K562 (cell line): ENCODE results near the gene SULT1A2. TPM values are rescaled to one million over a fixed set of nuclear protein-coding genes. Genes with fewer than 3 reads are reported as not detected.
A peak's percentile ranks its signal among the peaks of the same experiment; 100 is the strongest.
"Not testable (repeated sequence)": the region's sequence is repeated elsewhere in the genome, so short reads cannot be mapped to it uniquely, and the experiment has no call there.

Experiments
- ATAC-seq: fragments of 200-7000 bp; cut with Tn5 transposase; 3 replicates; pipeline ENCODE4 v1.9.1; 2020; ENCODE audit warnings: moderate library complexity
- BruUV-seq: library from RNA; stranded (reverse); fragments of 400-500 nt; replicated peaks from 2 replicates; lab custom pipeline; 2021; lab: Mats Ljungman, UMichigan
- CTCF ChIA-PET: fragments of 300-600 bp; formaldehyde crosslinking; extraction: SDS; loops from one replicate; lab custom pipeline; 2021; ENCODE audit warnings: low intra/inter-chr PET ratio; lab: Yijun Ruan, JAX
- POLR2A ChIA-PET: fragments of 300-600, 350-650 bp; sonication (Branson Sonifier 250); formaldehyde crosslinking; extraction: SDS; loops from one replicate; lab custom pipeline; 2021; ENCODE audit warnings: antibody characterized with exemption, inconsistent platforms; lab: Yijun Ruan, JAX
- DNase-seq, 4 experiments: peaks; one replicate each; pipeline versions ENCODE4 v3.0.0 to v3.0.0-alpha.2; 2011 to 2018; ENCODE audit warnings: low spot score in 3 of 4, mixed read lengths in 3 of 4; ENCODE audit errors: extremely low read depth in 1 of 4
- FAIRE-seq: peaks from 2 replicates; lab custom pipeline; 2011; peaks lifted over from hg19 to GRCh38; lab: Jason Lieb, UNC
- H2AFZ ChIP-seq: 2 replicates; pipeline ENCODE4 v1.6.0; 2011; ENCODE audit warnings: low read depth, low read length, control low read depth, inconsistent platforms
- H3K27ac ChIP-seq: fragments of 200-600 bp; 3 replicates; pipeline ENCODE4 v1.8.0; 2011; ENCODE audit warnings: low read depth, mild to moderate bottlenecking, control low read depth, inconsistent platforms, low read length, moderate library complexity, mixed read lengths; ENCODE audit errors: extremely low read depth
- H3K27me3 ChIP-seq, 2 experiments: fragments of 300-600 bp in 1 of 2; 2 replicates in 1 of 2; 3 replicates in 1 of 2; pipeline versions ENCODE4 v1.6.0 to v1.8.0; 2011; ENCODE audit warnings: inconsistent platforms in 2 of 2, low read length in 2 of 2, mild to moderate bottlenecking in 1 of 2, mixed read lengths in 1 of 2, moderate library complexity in 1 of 2; ENCODE audit not compliant: control insufficient read depth in 2 of 2, insufficient read depth in 2 of 2
- H3K36me3 ChIP-seq: fragments of 300-600 bp; 3 replicates; pipeline ENCODE4 v1.8.0; 2011; ENCODE audit warnings: mild to moderate bottlenecking, low read length, inconsistent platforms; ENCODE audit not compliant: control insufficient read depth, insufficient read depth
- H3K4me1 ChIP-seq, 2 experiments: fragments of 200-600 bp in 1 of 2; replicated peaks in 1 of 2; 2 replicates in 1 of 2; 3 replicates in 1 of 2; pipeline versions ENCODE4 v1.5.1 to v1.8.0; 2011; ENCODE audit warnings: inconsistent platforms in 2 of 2, low read length in 2 of 2, mild to moderate bottlenecking in 1 of 2, mixed read lengths in 1 of 2, moderate library complexity in 1 of 2; ENCODE audit not compliant: control insufficient read depth in 2 of 2, insufficient read depth in 2 of 2
- H3K4me2 ChIP-seq: 2 replicates; pipeline ENCODE4 v1.6.1; 2011; ENCODE audit warnings: low read length, control low read depth, inconsistent platforms, mixed read lengths; ENCODE audit not compliant: insufficient read depth
- H3K4me3 ChIP-seq: fragments of 200-600 bp; sonication (generic), shearing (Covaris generic); 2 replicates; pipeline ENCODE4 v1.5.1; 2016; ENCODE audit warnings: control low read depth, inconsistent platforms
- H3K79me2 ChIP-seq: fragments of 200-600 bp; 3 replicates; pipeline ENCODE4 v1.8.0; 2011; ENCODE audit warnings: low read length, inconsistent platforms; ENCODE audit not compliant: control insufficient read depth, insufficient read depth
- H3K9ac ChIP-seq, 2 experiments: 2 replicates each; pipeline versions ENCODE4 v1.6.0 to v1.6.1; 2011; ENCODE audit warnings: low read depth in 2 of 2, low read length in 2 of 2, control low read depth in 1 of 2, inconsistent platforms in 1 of 2, mild to moderate bottlenecking in 1 of 2, mixed read lengths in 1 of 2; ENCODE audit not compliant: insufficient read depth in 1 of 2
- H3K9me1 ChIP-seq: one replicate; pipeline ENCODE4 v1.6.0; 2011; ENCODE audit warnings: inconsistent platforms, mild to moderate bottlenecking, low read length, moderate library complexity; ENCODE audit not compliant: control insufficient read depth, insufficient read depth
- H3K9me3 ChIP-seq: replicated peaks from 2 replicates; pipeline ENCODE4 v1.5.1; 2011; ENCODE audit warnings: low read depth, low read length, inconsistent platforms; ENCODE audit not compliant: control insufficient read depth, insufficient read depth
- H4K20me1 ChIP-seq: replicated peaks from 2 replicates; pipeline ENCODE4 v1.6.1; 2011; ENCODE audit warnings: low read length, inconsistent platforms, mixed read lengths; ENCODE audit not compliant: control insufficient read depth, insufficient read depth
- CEBPB ChIP-seq: fragments of 450-650 bp; IDR thresholded peaks from 2 replicates; pipeline ENCODE4 v1.6.1; 2016; ENCODE audit warnings: missing genetic modification characterization, missing compliant biosample characterization
- ELF4 ChIP-seq: fragments of 450-650 bp; formaldehyde crosslinking; IDR thresholded peaks from 2 replicates; pipeline ENCODE4 v1.4.0; 2022; ENCODE audit warnings: missing genetic modification characterization
- MAFF ChIP-seq: IDR thresholded peaks from 2 replicates; pipeline ENCODE4 v1.6.1; 2012; ENCODE audit warnings: low read length, improper control_type of control experiment
- MAFK ChIP-seq: IDR thresholded peaks from 2 replicates; pipeline ENCODE4 v1.6.1; 2011; ENCODE audit warnings: low read length, improper control_type of control experiment
- NFE2 ChIP-seq: IDR thresholded peaks from 2 replicates; pipeline ENCODE4 v1.6.1; 2014; ENCODE audit warnings: antibody characterized with exemption, low read depth
- SOX6 ChIP-seq: fragments of 450-650 bp; IDR thresholded peaks from 2 replicates; pipeline ENCODE4 v1.6.1; 2014; ENCODE audit warnings: mild to moderate bottlenecking
- TEAD2 ChIP-seq: fragments of 450-650 bp; IDR thresholded peaks from 2 replicates; pipeline ENCODE4 v1.6.1; 2016; ENCODE audit warnings: missing genetic modification characterization, control low read depth, missing compliant biosample characterization
- ZNF561 ChIP-seq: fragments of 450-650 bp; formaldehyde crosslinking; conservative IDR thresholded peaks from 2 replicates; pipeline ENCODE4 v1.4.0; 2020; ENCODE audit warnings: mild to moderate bottlenecking, moderate library complexity
- WGBS: fragments of 100-300 bp; shearing (Covaris generic); methylation state at CpG from one replicate; pipeline ENCODE4 v1.1.6; 2016; ENCODE audit warnings: low coverage, mixed read lengths; ENCODE audit not compliant: insufficient coverage; ENCODE audit errors: missing lambda C conversion rate; 5-methylcytosine and 5-hydroxymethylcytosine counted together
- in situ Hi-C: fragments of 300-500 bp; cut with MboI; formaldehyde crosslinking; loops from 4 replicates; pipeline ENCODE4 v1.15.0; 2018; ENCODE audit warnings: inconsistent platforms, mixed read lengths
- intact Hi-C: fragments of 100-400 bp; cut with micrococcal nuclease; formaldehyde crosslinking; loops from 2 replicates; pipeline ENCODE4 v1.14.2; 2022
- polyA plus RNA-seq, 8 experiments: library from polyadenylated mRNA; depleted of rRNA in 4 of 8; stranded (reverse) in 5 of 8; unstranded in 3 of 8; fragments of >200 nt; fragmentation: Nextera tagmentation in 2 of 8; fragmentation: Illumina TruSeq in 1 of 8; extraction: Ambion mirVana in 2 of 8; extraction: Trizol in 1 of 8; gene quantifications; 2 replicates each; pipeline versions ENCODE4 v1.2.1 to v1.2.3, GENCODE V29; 2011 to 2014; ENCODE audit warnings: inconsistent platforms in 1 of 8, missing spikeins in 1 of 8
- total RNA-seq, 7 experiments: library from RNA; depleted of rRNA in 6 of 7; stranded (reverse); fragments of >200 nt in 6 of 7; fragmentation: Illumina TruSeq in 2 of 7; extraction: Trizol in 2 of 7; gene quantifications; 2 replicates each; pipeline versions ENCODE4 v1.2.1 to v1.2.3, GENCODE V29; 2011 to 2021; ENCODE audit warnings: low replicate concordance in 1 of 7
- TF ChIP-seq, protein P1 (sequence below), 2 experiments: fragments of 150-350 bp in 1 of 2; IDR thresholded peaks; 2 replicates each; pipeline ENCODE4 v1.6.1; 2012 to 2016; ENCODE audit warnings: low read depth in 2 of 2, low read length in 2 of 2, mild to moderate bottlenecking in 1 of 2, moderate library complexity in 1 of 2
- TF ChIP-seq, protein P2 (sequence below): fragments of 250-450 bp; sonication (Bioruptor Pico); IDR thresholded peaks from 2 replicates; pipeline ENCODE4 v1.5.0; 2021

SULT1A2 gene
- total and polyA plus RNA-seq, 9 of the 15 experiments (the other 6 are each of a cell fraction or from before 2014, with no cell fraction given): 0.73 to 3.2 (median 1.7) TPM

DNA sequence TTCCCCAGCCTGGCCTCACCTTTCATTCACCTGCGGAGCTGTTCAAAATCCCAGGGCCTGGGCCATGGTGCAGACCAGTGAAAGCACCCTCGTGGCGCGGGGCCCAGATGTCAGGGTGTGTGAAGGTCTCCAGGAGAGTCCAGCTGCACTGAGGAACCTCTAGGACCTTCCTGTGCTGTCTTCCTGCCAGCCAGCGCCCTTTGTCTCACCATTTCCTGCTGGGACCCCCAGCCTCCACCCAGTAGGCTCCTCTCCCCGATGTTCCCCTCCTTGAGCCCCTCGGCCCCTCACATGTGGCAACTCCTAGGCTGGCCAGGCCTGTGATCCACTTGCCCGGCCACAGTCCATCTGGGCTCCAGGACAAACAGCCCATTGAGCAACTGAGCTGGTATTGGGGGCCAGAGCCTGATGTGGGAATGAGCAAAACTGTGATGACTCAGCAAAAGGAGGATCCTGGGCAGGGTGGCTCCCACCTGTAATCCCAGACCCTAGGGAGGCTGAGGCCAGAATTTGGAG is 677 bp downstream of the SULT1A2 start (continued):
- TF ChIP-seq, protein P1, sequence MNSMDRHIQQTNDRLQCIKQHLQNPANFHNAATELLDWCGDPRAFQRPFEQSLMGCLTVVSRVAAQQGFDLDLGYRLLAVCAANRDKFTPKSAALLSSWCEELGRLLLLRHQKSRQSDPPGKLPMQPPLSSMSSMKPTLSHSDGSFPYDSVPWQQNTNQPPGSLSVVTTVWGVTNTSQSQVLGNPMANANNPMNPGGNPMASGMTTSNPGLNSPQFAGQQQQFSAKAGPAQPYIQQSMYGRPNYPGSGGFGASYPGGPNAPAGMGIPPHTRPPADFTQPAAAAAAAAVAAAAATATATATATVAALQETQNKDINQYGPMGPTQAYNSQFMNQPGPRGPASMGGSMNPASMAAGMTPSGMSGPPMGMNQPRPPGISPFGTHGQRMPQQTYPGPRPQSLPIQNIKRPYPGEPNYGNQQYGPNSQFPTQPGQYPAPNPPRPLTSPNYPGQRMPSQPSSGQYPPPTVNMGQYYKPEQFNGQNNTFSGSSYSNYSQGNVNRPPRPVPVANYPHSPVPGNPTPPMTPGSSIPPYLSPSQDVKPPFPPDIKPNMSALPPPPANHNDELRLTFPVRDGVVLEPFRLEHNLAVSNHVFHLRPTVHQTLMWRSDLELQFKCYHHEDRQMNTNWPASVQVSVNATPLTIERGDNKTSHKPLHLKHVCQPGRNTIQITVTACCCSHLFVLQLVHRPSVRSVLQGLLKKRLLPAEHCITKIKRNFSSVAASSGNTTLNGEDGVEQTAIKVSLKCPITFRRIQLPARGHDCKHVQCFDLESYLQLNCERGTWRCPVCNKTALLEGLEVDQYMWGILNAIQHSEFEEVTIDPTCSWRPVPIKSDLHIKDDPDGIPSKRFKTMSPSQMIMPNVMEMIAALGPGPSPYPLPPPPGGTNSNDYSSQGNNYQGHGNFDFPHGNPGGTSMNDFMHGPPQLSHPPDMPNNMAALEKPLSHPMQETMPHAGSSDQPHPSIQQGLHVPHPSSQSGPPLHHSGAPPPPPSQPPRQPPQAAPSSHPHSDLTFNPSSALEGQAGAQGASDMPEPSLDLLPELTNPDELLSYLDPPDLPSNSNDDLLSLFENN (IDR thresholded peaks at IDR 0.05; ENCODE audit: low read depth in 2 of 2, low read length in 2 of 2): no peak
- TF ChIP-seq NFE2 (peak; percentile 81), ELF4 (no peak), CEBPB (tag) (no peak), SOX6 (no peak), TEAD2 (tag) (no peak), MAFK (peak; percentile 95), ZNF561 (CRISPR knock-in tag) (no peak), MAFF (peak; percentile 94)
- TF ChIP-seq, protein P2, sequence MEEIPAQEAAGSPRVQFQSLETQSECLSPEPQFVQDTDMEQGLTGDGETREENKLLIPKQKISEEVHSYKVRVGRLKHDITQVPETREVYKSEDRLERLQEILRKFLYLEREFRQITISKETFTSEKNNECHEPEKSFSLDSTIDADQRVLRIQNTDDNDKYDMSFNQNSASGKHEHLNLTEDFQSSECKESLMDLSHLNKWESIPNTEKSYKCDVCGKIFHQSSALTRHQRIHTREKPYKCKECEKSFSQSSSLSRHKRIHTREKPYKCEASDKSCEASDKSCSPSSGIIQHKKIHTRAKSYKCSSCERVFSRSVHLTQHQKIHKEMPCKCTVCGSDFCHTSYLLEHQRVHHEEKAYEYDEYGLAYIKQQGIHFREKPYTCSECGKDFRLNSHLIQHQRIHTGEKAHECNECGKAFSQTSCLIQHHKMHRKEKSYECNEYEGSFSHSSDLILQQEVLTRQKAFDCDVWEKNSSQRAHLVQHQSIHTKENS (CRISPR knock-in tag): no peak

DNA sequence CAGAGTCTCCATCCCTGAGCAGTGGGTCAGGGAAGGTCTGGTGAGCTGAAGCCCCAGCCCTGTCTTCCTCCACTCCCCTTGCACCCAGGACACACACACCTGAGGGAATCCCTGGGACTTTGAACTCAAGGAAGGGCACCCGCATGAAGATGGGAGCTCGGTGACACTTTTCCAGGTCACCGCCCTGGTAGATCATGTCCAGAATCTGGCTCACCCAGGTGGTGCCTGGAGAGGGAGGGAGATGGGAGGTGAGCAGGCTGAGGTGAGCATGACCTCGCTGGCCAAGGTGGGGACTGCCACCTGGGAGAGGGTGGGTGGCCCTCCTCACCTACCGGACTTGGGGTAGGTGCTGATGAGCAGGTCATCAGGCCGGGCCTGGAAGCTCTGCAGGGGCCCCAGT is 1.4 kb downstream of the SULT1A2 start:
- DNase-seq, FAIRE-seq, CTCF ChIA-PET, POLR2A ChIA-PET, H2AFZ ChIP-seq, H3K4me2 ChIP-seq, H3K27ac ChIP-seq, H4K20me1 ChIP-seq, in situ Hi-C loops, BruUV-seq, H3K36me3 ChIP-seq, H3K9me1 ChIP-seq, intact Hi-C loops, H3K79me2 ChIP-seq, H3K9me3 ChIP-seq, H3K4me3 ChIP-seq, H3K27me3 ChIP-seq, ATAC-seq: not testable (repeated sequence)
- peaks cover 11 to 22% of the 10 kb centered on the region in 2 experiments for H3K4me1 ChIP-seq
- peak overlapping the region in 1 of 2 experiments; percentile 35; a peak in 1 of 4 replicates for H3K9ac ChIP-seq
- 94% methylated on average over 3 of the region's 6 CpGs for WGBS
